Measurements from ENCODE around the gene OR11G2. TPM values are rescaled to one million over a fixed set of nuclear protein-coding genes. Genes with fewer than 3 reads are reported as not detected.
"Not testable (repeated sequence)": the region's sequence is repeated elsewhere in the genome, so short reads cannot be mapped to it uniquely, and the experiment has no call there.

The OR11G2 gene
- total RNA-seq, 2 donors from 2014 or later: not detected

GRCh38 chr14:20194101-20194500, 3.4 kb downstream of the OR11G2 start:
- ATAC-seq (replicated peaks in 1 of 2): no peak
- H3K4me1 Mint-ChIP-seq (ENCODE audit: low read depth): no peaks in the 10 kb centered on the region
- H3K4me3 Mint-ChIP-seq: no peak overlapping the region
- H3K27ac Mint-ChIP-seq: no peak overlapping the region
- DNase-seq: no peak
- peaks cover 7% of the 10 kb centered on the region for H3K27me3 Mint-ChIP-seq (ENCODE audit: low read depth)
- no peaks in the 10 kb centered on the region for H3K9me3 Mint-ChIP-seq
- no peaks in the 10 kb centered on the region for H3K36me3 Mint-ChIP-seq (ENCODE audit: insufficient read depth in 2 of 2)

GRCh38 chr14:20195170-20195569, 4.5 kb downstream of the OR11G2 start:
- H3K27ac Mint-ChIP-seq; H3K36me3 Mint-ChIP-seq (ENCODE audit: insufficient read depth in 2 of 2); DNase-seq; ATAC-seq (replicated peaks in 1 of 2); H3K27me3 Mint-ChIP-seq (ENCODE audit: low read depth); H3K9me3 Mint-ChIP-seq; H3K4me1 Mint-ChIP-seq (ENCODE audit: low read depth); H3K4me3 Mint-ChIP-seq: not testable (repeated sequence)

GRCh38 chr14:20195911-20196310, 5.2 kb downstream of the OR11G2 start:
- Mint-ChIP-seq H3K36me3 (ENCODE audit: insufficient read depth in 2 of 2) (no peaks in the 10 kb centered on the region), H3K27ac (no peak overlapping the region), H3K27me3 (ENCODE audit: low read depth) (peaks cover 7% of the 10 kb centered on the region), H3K4me3 (no peak overlapping the region), H3K4me1 (ENCODE audit: low read depth) (no peaks in the 10 kb centered on the region), H3K9me3 (no peaks in the 10 kb centered on the region)
- no peak for DNase-seq
- ATAC-seq (replicated peaks in 1 of 2): no peak

- H3K27me3 Mint-ChIP-seq (ENCODE audit: low read depth): peaks cover 7% of the 10 kb centered on the region
- H3K4me3 Mint-ChIP-seq: no peak overlapping the region
- no peaks in the 10 kb centered on the region for H3K36me3 Mint-ChIP-seq (ENCODE audit: insufficient read depth in 2 of 2)
Measured at GRCh38 chr14:20197459-20197858, 6.8 kb downstream of the OR11G2 start.

GRCh38 chr14:20198991-20199390, 8.3 kb downstream of the OR11G2 start:
- peaks cover 7% of the 10 kb centered on the region for H3K27me3 Mint-ChIP-seq (ENCODE audit: low read depth)
- H3K4me1 Mint-ChIP-seq (ENCODE audit: low read depth): no peaks in the 10 kb centered on the region
- H3K9me3 Mint-ChIP-seq: no peaks in the 10 kb centered on the region
- H3K36me3 Mint-ChIP-seq (ENCODE audit: insufficient read depth in 2 of 2): no peaks in the 10 kb centered on the region
- H3K4me3 Mint-ChIP-seq: no peak overlapping the region
- no peak overlapping the region for H3K27ac Mint-ChIP-seq
- ATAC-seq (replicated peaks in 1 of 2) (no peak), DNase-seq (no peak)

More at GRCh38 chr14:20197459-20197858, 6.8 kb downstream of the OR11G2 start:
- Mint-ChIP-seq H3K27ac (no peak overlapping the region), H3K9me3 (no peaks in the 10 kb centered on the region), H3K4me1 (ENCODE audit: low read depth) (no peaks in the 10 kb centered on the region)
- DNase-seq (no peak), ATAC-seq (replicated peaks in 1 of 2) (no peak)

- H3K4me3 Mint-ChIP-seq: no peak overlapping the region
- H3K27ac Mint-ChIP-seq: no peak overlapping the region
- no peak for ATAC-seq (replicated peaks in 1 of 2)
Measured at GRCh38 chr14:20204721-20205120, 14.0 kb downstream of the OR11G2 start.

GRCh38 chr14:20209595-20209994, 18.9 kb downstream of the OR11G2 start:
- Mint-ChIP-seq H3K27ac (no peak overlapping the region), H3K27me3 (ENCODE audit: low read depth) (no peaks in the 10 kb centered on the region), H3K4me3 (no peak overlapping the region), H3K9me3 (no peaks in the 10 kb centered on the region), H3K4me1 (ENCODE audit: low read depth) (no peaks in the 10 kb centered on the region), H3K36me3 (ENCODE audit: insufficient read depth in 2 of 2) (no peaks in the 10 kb centered on the region)
- DNase-seq (no peak), ATAC-seq (replicated peaks in 1 of 2) (no peak)

More at GRCh38 chr14:20204721-20205120, 14.0 kb downstream of the OR11G2 start:
- Mint-ChIP-seq H3K4me1 (ENCODE audit: low read depth) (no peaks in the 10 kb centered on the region), H3K27me3 (ENCODE audit: low read depth) (no peaks in the 10 kb centered on the region), H3K9me3 (no peaks in the 10 kb centered on the region), H3K36me3 (ENCODE audit: insufficient read depth in 2 of 2) (no peaks in the 10 kb centered on the region)
- DNase-seq: no peak

GRCh38 chr14:20212406-20212805, 21.7 kb downstream of the OR11G2 start:
- not testable (repeated sequence) for ATAC-seq (replicated peaks in 1 of 2); DNase-seq; H3K27ac Mint-ChIP-seq; H3K9me3 Mint-ChIP-seq; H3K27me3 Mint-ChIP-seq (ENCODE audit: low read depth); H3K36me3 Mint-ChIP-seq (ENCODE audit: insufficient read depth in 2 of 2); H3K4me3 Mint-ChIP-seq; H3K4me1 Mint-ChIP-seq (ENCODE audit: low read depth)

- ATAC-seq (replicated peaks in 1 of 2): no peak
- no peak for DNase-seq
- Mint-ChIP-seq H3K4me1 (ENCODE audit: low read depth) (no peaks in the 10 kb centered on the region), H3K27ac (no peak overlapping the region), H3K4me3 (no peak overlapping the region), H3K36me3 (ENCODE audit: insufficient read depth in 2 of 2) (no peaks in the 10 kb centered on the region), H3K27me3 (ENCODE audit: low read depth) (no peaks in the 10 kb centered on the region), H3K9me3 (no peaks in the 10 kb centered on the region)
Measured at GRCh38 chr14:20215196-20215595, 24.5 kb downstream of the OR11G2 start.

- no peak for DNase-seq
- Mint-ChIP-seq H3K4me3 (no peak overlapping the region), H3K27ac (no peak overlapping the region), H3K27me3 (ENCODE audit: low read depth) (no peaks in the 10 kb centered on the region), H3K36me3 (ENCODE audit: insufficient read depth in 2 of 2) (no peaks in the 10 kb centered on the region), H3K9me3 (no peaks in the 10 kb centered on the region), H3K4me1 (ENCODE audit: low read depth) (no peaks in the 10 kb centered on the region)
- ATAC-seq (replicated peaks in 1 of 2): no peak
Measured at GRCh38 chr14:20219033-20219432, 28.3 kb downstream of the OR11G2 start.

GRCh38 chr14:20223410-20223809, 32.7 kb downstream of the OR11G2 start, which contains the start of gene OR11H6:
TSS of gene OR11H6 (plus strand) at chr14:20223710. CDS start at chr14:20223710, 0 bp downstream.
- no peak within 1 kb of the TSS for H3K27ac Mint-ChIP-seq
- no peak within 1 kb of the TSS for H3K4me3 Mint-ChIP-seq
- H3K27me3 Mint-ChIP-seq (ENCODE audit: low read depth): no peaks in the 10 kb centered on the region
- DNase-seq: no peak
- no peaks in the 10 kb centered on the region for H3K36me3 Mint-ChIP-seq (ENCODE audit: insufficient read depth in 2 of 2)
- no peak for ATAC-seq (replicated peaks in 1 of 2)
- H3K9me3 Mint-ChIP-seq: no peaks in the 10 kb centered on the region
- H3K4me1 Mint-ChIP-seq (ENCODE audit: low read depth): no peaks in the 10 kb centered on the region

GRCh38 chr14:20228681-20229080, 38.0 kb downstream of the OR11G2 start, which contains the start of gene OR11H7:
TSS of gene OR11H7 (plus strand) at chr14:20228981.
- H3K27ac Mint-ChIP-seq: no peak within 1 kb of the TSS
- peaks cover 7 to 9% of the 10 kb centered on the region in 2 donors for H3K9me3 Mint-ChIP-seq
- DNase-seq: no peak
- no peaks in the 10 kb centered on the region for H3K4me1 Mint-ChIP-seq (ENCODE audit: low read depth)
- H3K27me3 Mint-ChIP-seq (ENCODE audit: low read depth): no peaks in the 10 kb centered on the region
- no peak for ATAC-seq (replicated peaks in 1 of 2)
- H3K36me3 Mint-ChIP-seq (ENCODE audit: insufficient read depth in 2 of 2): peaks cover 0 to 4% of the 10 kb centered on the region in 2 donors
- no peak within 1 kb of the TSS for H3K4me3 Mint-ChIP-seq

GRCh38 chr14:20235415-20235814, 44.7 kb downstream of the OR11G2 start:
- not testable (repeated sequence) for DNase-seq; H3K9me3 Mint-ChIP-seq; H3K4me1 Mint-ChIP-seq (ENCODE audit: low read depth); H3K27ac Mint-ChIP-seq; ATAC-seq (replicated peaks in 1 of 2); H3K36me3 Mint-ChIP-seq (ENCODE audit: insufficient read depth in 2 of 2); H3K27me3 Mint-ChIP-seq (ENCODE audit: low read depth); H3K4me3 Mint-ChIP-seq

GRCh38 chr14:20247646-20248246, 57.0 kb downstream of the OR11G2 start:
- no peak overlapping the region for H3K4me3 Mint-ChIP-seq
- no peaks in the 10 kb centered on the region for H3K4me1 Mint-ChIP-seq (ENCODE audit: low read depth)
- DNase-seq (no peak), ATAC-seq (replicated peaks in 1 of 2) (no peak)
- H3K36me3 Mint-ChIP-seq (ENCODE audit: insufficient read depth in 2 of 2): peaks cover under 1 to 7% of the 10 kb centered on the region in 2 donors
- no peaks in the 10 kb centered on the region for H3K27me3 Mint-ChIP-seq (ENCODE audit: low read depth)
- peaks cover 7 to 10% of the 10 kb centered on the region in 2 donors for H3K9me3 Mint-ChIP-seq
- no peak overlapping the region for H3K27ac Mint-ChIP-seq

Data from activated T-cell treated with anti-CD3 and anti-CD28 coated beads, Interleukin-2, amount 50 U/mL, for 72 hours (primary cell).